ENCODE results near the gene TLNRD1.

TLNRD1 gene

GRCh38 chr15:80978685-80979329, 21.9 kb upstream of the TLNRD1 start:
- no peak for DNase-seq

GRCh38 chr15:80979538-80980200, 21.1 kb upstream of the TLNRD1 start:
- DNase-seq, result no peak

GRCh38 chr15:80982205-80982604, 18.5 kb upstream of the TLNRD1 start:
- DNase-seq, result no peak

- DNase-seq, result no peak
Measured at GRCh38 chr15:80982839-80983238, 17.9 kb upstream of the TLNRD1 start.

GRCh38 chr15:80984856-80985255, 15.9 kb upstream of the TLNRD1 start:
- DNase-seq, result peak; percentile 45 to 74

- DNase-seq, result no peak
Measured at GRCh38 chr15:80985981-80986380, 14.7 kb upstream of the TLNRD1 start.

- no peak for DNase-seq
Measured at GRCh38 chr15:80986487-80986886, 14.2 kb upstream of the TLNRD1 start.

- no peak for DNase-seq
Measured at GRCh38 chr15:80988148-80988796, 12.5 kb upstream of the TLNRD1 start.

GRCh38 chr15:80989081-80989517, 11.6 kb upstream of the TLNRD1 start:
- peak in 1 of 2 experiments; percentile 35 for DNase-seq

GRCh38 chr15:80989518-80990478, 10.9 kb upstream of the TLNRD1 start, which contains the start of gene MESD:
TSS of gene MESD (minus strand) at chr15:80989819. CDS start at chr15:80989791, 28 bp downstream.
- DNase-seq, result peak; percentile 82 to 98

- DNase-seq, result no peak
Measured at GRCh38 chr15:80990955-80991354, 9.8 kb upstream of the TLNRD1 start.

- no peak for DNase-seq
Measured at GRCh38 chr15:80991421-80991820, 9.3 kb upstream of the TLNRD1 start.

GRCh38 chr15:80992006-80992405, 8.7 kb upstream of the TLNRD1 start:
- no peak for DNase-seq

GRCh38 chr15:80992441-80992840, 8.3 kb upstream of the TLNRD1 start:
- DNase-seq, result no peak

GRCh38 chr15:80996247-80996646, 4.5 kb upstream of the TLNRD1 start:
- DNase-seq, result peak in 1 of 2 experiments; percentile 26

- DNase-seq, result no peak
Measured at GRCh38 chr15:80997692-80998091, 3.0 kb upstream of the TLNRD1 start.

- DNase-seq, result no peak
Measured at GRCh38 chr15:80998251-80998650, 2.5 kb upstream of the TLNRD1 start.

GRCh38 chr15:80999623-81000036, 1.1 kb upstream of the TLNRD1 start:
- DNase-seq, result no peak

GRCh38 chr15:81000144-81000623, 539 bp upstream of the TLNRD1 start:
- DNase-seq, result peak in 1 of 2 experiments; percentile 64

GRCh38 chr15:81001152-81002008, 657 bp downstream of the TLNRD1 start:
- DNase-seq, result peak in 1 of 2 experiments; percentile 80

GRCh38 chr15:81002009-81002330, 1.2 kb downstream of the TLNRD1 start:
- DNase-seq, result no peak
